WERI-Rb-1 (cell line): ENCODE measurements around the gene SLC47A1.
"Not testable (repeated sequence)": the region's sequence is repeated elsewhere in the genome, so short reads cannot be mapped to it uniquely, and the experiment has no call there.

Experiments used
- DNase-seq: peaks from one replicate; pipeline ENCODE4 v3.0.0-alpha.2; 2020
- H3K27ac ChIP-seq: fragments of 250-450 bp; sonication (Bioruptor Pico); 2 replicates; pipeline ENCODE4 v1.5.1; 2020; ENCODE audit warnings: mild to moderate bottlenecking, moderate library complexity
- H3K27me3 ChIP-seq: fragments of 250-450 bp; sonication (Bioruptor Pico); 2 replicates; pipeline ENCODE4 v1.5.1; 2021; ENCODE audit warnings: mild to moderate bottlenecking, low read depth, moderate library complexity; ENCODE audit not compliant: insufficient read depth, severe bottlenecking
- H3K36me3 ChIP-seq: fragments of 250-450 bp; sonication (Bioruptor Pico); 2 replicates; pipeline ENCODE4 v1.5.1; 2020; ENCODE audit warnings: mild to moderate bottlenecking, moderate library complexity
- H3K4me3 ChIP-seq: 2 replicates; pipeline ENCODE4 v1.5.1; 2011; ENCODE audit warnings: low read depth, mild to moderate bottlenecking, control low read depth, low read length
- H3K9me3 ChIP-seq: fragments of 250-450 bp; sonication (Bioruptor Pico); 2 replicates; pipeline ENCODE4 v1.5.1; 2021; ENCODE audit warnings: mild to moderate bottlenecking, moderate library complexity; ENCODE audit not compliant: severe bottlenecking
- TF ChIP-seq, protein P1 (sequence below): IDR thresholded peaks from 2 replicates; pipeline ENCODE4 v1.5.1; 2011; ENCODE audit warnings: low read depth, mild to moderate bottlenecking, control low read depth, inconsistent platforms, low read length

Gene SLC47A1

GRCh38 chr17:19520641-19521040 is 13.0 kb upstream of the SLC47A1 start:
- no peaks in the 10 kb centered on the region for H3K9me3 ChIP-seq
- TF ChIP-seq, protein P1, sequence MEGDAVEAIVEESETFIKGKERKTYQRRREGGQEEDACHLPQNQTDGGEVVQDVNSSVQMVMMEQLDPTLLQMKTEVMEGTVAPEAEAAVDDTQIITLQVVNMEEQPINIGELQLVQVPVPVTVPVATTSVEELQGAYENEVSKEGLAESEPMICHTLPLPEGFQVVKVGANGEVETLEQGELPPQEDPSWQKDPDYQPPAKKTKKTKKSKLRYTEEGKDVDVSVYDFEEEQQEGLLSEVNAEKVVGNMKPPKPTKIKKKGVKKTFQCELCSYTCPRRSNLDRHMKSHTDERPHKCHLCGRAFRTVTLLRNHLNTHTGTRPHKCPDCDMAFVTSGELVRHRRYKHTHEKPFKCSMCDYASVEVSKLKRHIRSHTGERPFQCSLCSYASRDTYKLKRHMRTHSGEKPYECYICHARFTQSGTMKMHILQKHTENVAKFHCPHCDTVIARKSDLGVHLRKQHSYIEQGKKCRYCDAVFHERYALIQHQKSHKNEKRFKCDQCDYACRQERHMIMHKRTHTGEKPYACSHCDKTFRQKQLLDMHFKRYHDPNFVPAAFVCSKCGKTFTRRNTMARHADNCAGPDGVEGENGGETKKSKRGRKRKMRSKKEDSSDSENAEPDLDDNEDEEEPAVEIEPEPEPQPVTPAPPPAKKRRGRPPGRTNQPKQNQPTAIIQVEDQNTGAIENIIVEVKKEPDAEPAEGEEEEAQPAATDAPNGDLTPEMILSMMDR = no peak
- H3K27ac ChIP-seq = no peak overlapping the region; the same call in 1 of the 2 replicates
- no peak overlapping the region for H3K4me3 ChIP-seq
- no peak for DNase-seq
- no peaks in the 10 kb centered on the region for H3K27me3 ChIP-seq
- H3K36me3 ChIP-seq = no peaks in the 10 kb centered on the region

DNA sequence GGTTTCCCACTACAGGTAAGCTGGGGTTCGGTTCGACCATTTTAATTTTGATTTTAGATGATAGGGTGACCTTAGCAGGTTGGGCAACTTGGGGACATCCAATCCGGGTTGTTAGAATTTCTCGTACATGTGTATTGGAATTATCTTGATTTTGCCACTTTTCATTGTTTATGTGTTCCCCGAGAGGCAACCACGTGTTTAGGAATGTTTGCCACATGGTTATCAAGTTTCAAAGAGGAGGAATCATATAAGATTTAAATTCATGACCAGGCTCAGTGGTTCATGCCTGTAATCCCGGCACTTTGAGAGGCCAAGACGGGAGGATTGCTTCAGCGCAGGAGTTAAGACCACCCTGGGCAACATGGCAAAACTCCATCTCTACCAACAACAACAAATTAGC is 10.0 kb upstream of the SLC47A1 start:
- no peak overlapping the region for H3K27ac ChIP-seq

DNA sequence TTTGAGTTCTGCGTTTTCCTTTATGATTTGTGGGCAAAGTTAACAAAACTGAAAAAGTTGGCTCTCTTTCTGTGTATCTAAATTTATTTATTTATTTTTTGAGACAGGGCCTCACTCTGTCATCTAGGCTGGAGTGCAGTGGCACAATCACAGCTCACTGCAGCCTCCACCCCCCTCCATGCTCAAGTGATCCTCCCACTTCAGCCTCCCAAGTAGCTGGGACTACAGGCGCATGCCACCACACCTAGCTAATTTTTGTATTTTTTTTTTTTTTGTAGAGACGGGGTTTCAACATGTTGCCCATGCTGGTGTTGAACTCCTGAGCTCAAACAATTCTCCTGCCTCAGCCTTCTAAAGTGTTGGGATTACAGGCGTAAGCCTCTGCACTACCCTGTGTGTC is 6.7 kb upstream of the SLC47A1 start:
- not testable (repeated sequence) for H3K36me3 ChIP-seq, H3K4me3 ChIP-seq, H3K9me3 ChIP-seq, H3K27ac ChIP-seq, DNase-seq, H3K27me3 ChIP-seq

More for the DNA sequence above, 10.0 kb upstream of the SLC47A1 start:
- Histone ChIP-seq H3K36me3 (no peaks in the 10 kb centered on the region), H3K9me3 (no peaks in the 10 kb centered on the region), H3K27me3 (no peaks in the 10 kb centered on the region), H3K4me3 (no peak overlapping the region)
- DNase-seq = no peak
- TF ChIP-seq, protein P1 = no peak

DNA sequence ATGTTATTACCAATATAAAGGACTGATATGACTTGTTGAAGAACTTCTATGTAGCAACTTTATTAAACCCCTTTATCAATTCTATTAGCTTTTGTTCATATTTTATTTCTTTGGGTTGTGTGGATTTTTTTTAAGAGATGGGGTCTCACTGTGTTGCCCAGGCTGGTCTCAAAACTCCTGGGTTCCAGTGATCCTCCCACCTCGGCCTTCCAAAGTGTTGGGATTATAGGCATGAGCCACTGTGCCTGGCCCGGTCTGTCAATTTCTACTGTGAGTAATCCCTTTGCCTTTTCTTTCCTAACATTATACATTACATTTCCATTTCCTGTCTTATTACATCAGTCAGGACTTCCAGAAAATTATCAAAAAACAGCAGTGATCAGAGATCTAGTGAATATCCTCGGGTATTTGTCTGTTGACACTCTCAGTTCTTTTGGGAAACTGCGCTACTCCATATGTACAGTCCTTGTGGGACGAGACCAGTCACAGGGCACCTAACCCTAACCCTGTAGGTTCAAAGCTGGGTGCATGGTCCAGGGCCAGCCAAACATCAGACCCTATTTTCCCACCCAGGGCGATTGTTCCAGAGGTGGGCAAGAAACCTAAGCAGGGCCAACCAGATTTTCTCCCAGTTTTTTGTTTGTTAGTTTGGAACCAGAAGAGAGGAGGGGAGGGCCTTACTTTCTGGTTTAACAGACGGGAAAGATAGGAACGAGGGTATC is 1.7 kb upstream of the SLC47A1 start:
- no peak overlapping the region for H3K4me3 ChIP-seq
- no peaks in the 10 kb centered on the region for H3K36me3 ChIP-seq
- no peaks in the 10 kb centered on the region for H3K9me3 ChIP-seq
- H3K27ac ChIP-seq = no peak overlapping the region
- no peak for DNase-seq
- no peaks in the 10 kb centered on the region for H3K27me3 ChIP-seq
- TF ChIP-seq, protein P1 = no peak

- no peak overlapping the region for H3K27ac ChIP-seq
- no peaks in the 10 kb centered on the region for H3K27me3 ChIP-seq
- H3K4me3 ChIP-seq = peak overlapping the region; percentile 60
- DNase-seq = no peak
- H3K9me3 ChIP-seq = no peaks in the 10 kb centered on the region
- no peaks in the 10 kb centered on the region for H3K36me3 ChIP-seq
- TF ChIP-seq, protein P1 = no peak
Measured at GRCh38 chr17:19533036-19533717, 477 bp upstream of the SLC47A1 start.

- no peak for DNase-seq
- no peak overlapping the region for H3K27ac ChIP-seq
- H3K9me3 ChIP-seq = no peaks in the 10 kb centered on the region
- TF ChIP-seq, protein P1 = no peak
- H3K4me3 ChIP-seq = peak overlapping the region; percentile 60
- no peaks in the 10 kb centered on the region for H3K27me3 ChIP-seq
- no peaks in the 10 kb centered on the region for H3K36me3 ChIP-seq
Measured at GRCh38 chr17:19534562-19535149, 1.0 kb downstream of the SLC47A1 start.
